IPS-15b (cell line): ENCODE measurements around the gene CHST11.
"Not testable (repeated sequence)": the region's sequence is repeated elsewhere in the genome, so short reads cannot be mapped to it uniquely, and the experiment has no call there.

Experiments
- H3K27me3 ChIP-seq: one replicate; pipeline ENCODE4 v1.6.1; 2013; ENCODE audit warnings: low read length; ENCODE audit not compliant: control insufficient read depth, insufficient read depth
- H3K36me3 ChIP-seq: one replicate; pipeline ENCODE4 v1.6.1; 2013; ENCODE audit warnings: low read length; ENCODE audit not compliant: control insufficient read depth, insufficient read depth
- H3K4me1 ChIP-seq: one replicate; pipeline ENCODE4 v1.6.1; 2013; ENCODE audit warnings: mild to moderate bottlenecking, low read length; ENCODE audit not compliant: control insufficient read depth, insufficient read depth
- H3K4me3 ChIP-seq: one replicate; pipeline ENCODE4 v1.5.1; 2013; ENCODE audit warnings: low read depth, low read length
- H3K9ac ChIP-seq: one replicate; pipeline ENCODE4 v1.6.1; 2013; ENCODE audit warnings: low read depth, mild to moderate bottlenecking, low read length
- H3K9me3 ChIP-seq: one replicate; pipeline ENCODE4 v1.6.1; 2013; ENCODE audit warnings: mild to moderate bottlenecking, low read length; ENCODE audit not compliant: control insufficient read depth, insufficient read depth

The CHST11 gene

GRCh38 chr12:104564662-104565061 lies 107.9 kb downstream of the CHST11 start:
- not testable (repeated sequence) for H3K4me3 ChIP-seq, H3K27me3 ChIP-seq, H3K4me1 ChIP-seq, H3K9me3 ChIP-seq, H3K36me3 ChIP-seq, H3K9ac ChIP-seq

- Histone ChIP-seq H3K36me3 (no peaks in the 10 kb centered on the region), H3K4me3 (no peak overlapping the region), H3K9me3 (no peaks in the 10 kb centered on the region), H3K27me3 (no peaks in the 10 kb centered on the region), H3K4me1 (no peaks in the 10 kb centered on the region), H3K9ac (no peak overlapping the region)
These were observed 109.0 kb downstream of the CHST11 start for GRCh38 chr12:104565606-104566243.

GRCh38 chr12:104566244-104566993 lies 109.7 kb downstream of the CHST11 start:
- H3K27me3 ChIP-seq, result no peaks in the 10 kb centered on the region

GRCh38 chr12:104567832-104568486 lies 111.2 kb downstream of the CHST11 start:
- Histone ChIP-seq H3K36me3 (no peaks in the 10 kb centered on the region), H3K4me3 (no peak overlapping the region), H3K9me3 (no peaks in the 10 kb centered on the region), H3K9ac (no peak overlapping the region), H3K4me1 (no peaks in the 10 kb centered on the region), H3K27me3 (no peaks in the 10 kb centered on the region)

More at GRCh38 chr12:104566244-104566993, 109.7 kb downstream of the CHST11 start:
- Histone ChIP-seq H3K4me3 (no peak overlapping the region), H3K9ac (no peak overlapping the region), H3K36me3 (no peaks in the 10 kb centered on the region), H3K9me3 (no peaks in the 10 kb centered on the region), H3K4me1 (no peaks in the 10 kb centered on the region)

GRCh38 chr12:104568487-104568868 lies 111.7 kb downstream of the CHST11 start:
- H3K9me3 ChIP-seq, result no peaks in the 10 kb centered on the region
- no peaks in the 10 kb centered on the region for H3K36me3 ChIP-seq
- no peak overlapping the region for H3K9ac ChIP-seq
- no peaks in the 10 kb centered on the region for H3K4me1 ChIP-seq
- H3K4me3 ChIP-seq, result no peak overlapping the region
- H3K27me3 ChIP-seq, result no peaks in the 10 kb centered on the region

GRCh38 chr12:104568935-104569334 lies 112.2 kb downstream of the CHST11 start:
- Histone ChIP-seq H3K4me1 (no peaks in the 10 kb centered on the region), H3K4me3 (no peak overlapping the region)

GRCh38 chr12:104569346-104570173 lies 112.8 kb downstream of the CHST11 start:
- Histone ChIP-seq H3K27me3 (no peaks in the 10 kb centered on the region), H3K9me3 (no peaks in the 10 kb centered on the region), H3K4me1 (no peaks in the 10 kb centered on the region), H3K4me3 (no peak overlapping the region), H3K9ac (no peak overlapping the region), H3K36me3 (no peaks in the 10 kb centered on the region)

More at GRCh38 chr12:104568935-104569334, 112.2 kb downstream of the CHST11 start:
- Histone ChIP-seq H3K36me3 (no peaks in the 10 kb centered on the region), H3K27me3 (no peaks in the 10 kb centered on the region), H3K9me3 (no peaks in the 10 kb centered on the region), H3K9ac (no peak overlapping the region)

GRCh38 chr12:104570174-104570907 lies 113.6 kb downstream of the CHST11 start:
- Histone ChIP-seq H3K27me3 (no peaks in the 10 kb centered on the region), H3K9me3 (no peaks in the 10 kb centered on the region), H3K9ac (no peak overlapping the region), H3K36me3 (no peaks in the 10 kb centered on the region), H3K4me3 (no peak overlapping the region), H3K4me1 (no peaks in the 10 kb centered on the region)

- Histone ChIP-seq H3K27me3 (no peaks in the 10 kb centered on the region), H3K4me3 (no peak overlapping the region), H3K36me3 (no peaks in the 10 kb centered on the region), H3K9ac (no peak overlapping the region), H3K4me1 (no peaks in the 10 kb centered on the region), H3K9me3 (no peaks in the 10 kb centered on the region)
These were observed 114.6 kb downstream of the CHST11 start for GRCh38 chr12:104571328-104571727.

- not testable (repeated sequence) for H3K4me1 ChIP-seq, H3K4me3 ChIP-seq, H3K36me3 ChIP-seq, H3K9me3 ChIP-seq, H3K9ac ChIP-seq, H3K27me3 ChIP-seq
These were observed 117.6 kb downstream of the CHST11 start for GRCh38 chr12:104574353-104574752.

GRCh38 chr12:104574758-104575157 lies 118.0 kb downstream of the CHST11 start:
- H3K9me3 ChIP-seq, H3K9ac ChIP-seq, H3K36me3 ChIP-seq, H3K4me1 ChIP-seq, H3K4me3 ChIP-seq, H3K27me3 ChIP-seq: not testable (repeated sequence)
